Smooth muscle cell of the pulmonary artery (primary cell): Measurements from ENCODE around the gene MICAL3. TPM values are rescaled to one million over a fixed set of nuclear protein-coding genes. Genes with fewer than 3 reads are reported as not detected.

Experiments used
- total RNA-seq: library from RNA; depleted of rRNA; stranded (reverse); fragments of >200 nt; gene quantifications from 2 replicates; pipeline ENCODE4 v1.2.3, GENCODE V29; 2014

Gene MICAL3
- 20.3 and 44.9 TPM in 2 replicates for total RNA-seq

GRCh38 chr22:18024276-18024939 lies at the start of gene MICAL3:
Gene MICAL3, minus strand, starts transcription at chr22:18024561. Its CDS starts 117,749 bp downstream, at chr22:17906812.

GRCh38 chr22:17774206-17774925 lies 250.0 kb downstream of the MICAL3 start, which contains the start of gene BID:
Gene BID, minus strand, starts transcription at chr22:17774469. Its CDS starts 24,353 bp downstream, at chr22:17750116.

Other genes with a start within 250 kb of the MICAL3 start
- 23.0 and 24.0 TPM in 2 replicates for gene PEX26, start 53.4 kb upstream of the MICAL3 start, total RNA-seq
- 0.23 and 0.72 TPM in 2 replicates for gene TUBA8, start 86.2 kb upstream of the MICAL3 start, total RNA-seq
- 5.5 and 7.7 TPM in 2 replicates for gene USP18, start 125.6 kb upstream of the MICAL3 start, total RNA-seq